Subcutaneous adipose tissue (tissue), 4 donors: ENCODE results near the gene MAN1A1. TPM values are rescaled to one million over a fixed set of nuclear protein-coding genes. Genes with fewer than 3 reads are reported as not detected.

Source experiments
- small RNA-seq: library from RNA; depleted of rRNA; stranded (forward); fragments of <200 nt; gene quantifications from one replicate; pipeline ENCODE3, GENCODE V24; 2016
- total RNA-seq, 4 donors: library from RNA; depleted of rRNA; stranded (reverse); fragments of >200 nt; gene quantifications; one replicate each; pipeline ENCODE4 v1.1.0, GENCODE V29; 2016

MAN1A1 gene
- total RNA-seq, 4 donors from 2014 or later, result 268 to 470 (median 387) TPM

Small RNA genes within 50 kb of the gene (small RNA-seq; reads per million reads assigned to genes)
- gene AL022722.2 (not detected), gene RNU6-194P (not detected)
